Activated CD8-positive, alpha-beta memory T cell treated with anti-CD3 and anti-CD28 coated beads, Interleukin-2, amount 10 ng/mL, durations not matched to agents 7 days and 5 days (primary cell): ENCODE data around the gene TRIM25. TPM values are rescaled to one million over a fixed set of nuclear protein-coding genes. Genes with fewer than 3 reads are reported as not detected.

Source experiments
- ATAC-seq: fragments of 150-1000 bp; cut with Tn5 transposase; one replicate; pipeline ENCODE4 v1.10.0; 2021; ENCODE audit warnings: moderate library complexity
- CTCF ChIA-PET: fragments of 350-600 bp; sonication (Branson Sonifier 250); formaldehyde crosslinking; loops from one replicate; lab custom pipeline; 2021; ENCODE audit warnings: antibody characterized with exemption; lab: Charles Lee
- DNase-seq: peaks from one replicate; pipeline ENCODE4 v3.0.0-alpha.2; 2020
- H3K27ac Mint-ChIP-seq: one replicate; pipeline ENCODE4 v1.8.0; 2021; ENCODE audit warnings: mild to moderate bottlenecking, mixed read lengths
- H3K27me3 Mint-ChIP-seq: one replicate; pipeline ENCODE4 v1.8.0; 2021; ENCODE audit warnings: mixed read lengths
- H3K36me3 Mint-ChIP-seq: one replicate; pipeline ENCODE4 v1.8.0; 2021; ENCODE audit warnings: mild to moderate bottlenecking, mixed read lengths
- H3K4me1 Mint-ChIP-seq: one replicate; pipeline ENCODE4 v1.8.0; 2021; ENCODE audit warnings: mixed read lengths
- H3K4me3 Mint-ChIP-seq: one replicate; pipeline ENCODE4 v1.8.0; 2021; ENCODE audit warnings: mild to moderate bottlenecking, moderate library complexity, mixed read lengths
- H3K9me3 Mint-ChIP-seq: one replicate; pipeline ENCODE4 v1.8.0; 2022; ENCODE audit warnings: low read depth, mixed read lengths
- total RNA-seq, 2 experiments: library from RNA; stranded (reverse); gene quantifications; one replicate each; pipeline ENCODE4 v1.2.3, GENCODE V29; 2021

Gene TRIM25
- total RNA-seq, 2 experiments from 2014 or later: 166 to 227 TPM

DNA sequence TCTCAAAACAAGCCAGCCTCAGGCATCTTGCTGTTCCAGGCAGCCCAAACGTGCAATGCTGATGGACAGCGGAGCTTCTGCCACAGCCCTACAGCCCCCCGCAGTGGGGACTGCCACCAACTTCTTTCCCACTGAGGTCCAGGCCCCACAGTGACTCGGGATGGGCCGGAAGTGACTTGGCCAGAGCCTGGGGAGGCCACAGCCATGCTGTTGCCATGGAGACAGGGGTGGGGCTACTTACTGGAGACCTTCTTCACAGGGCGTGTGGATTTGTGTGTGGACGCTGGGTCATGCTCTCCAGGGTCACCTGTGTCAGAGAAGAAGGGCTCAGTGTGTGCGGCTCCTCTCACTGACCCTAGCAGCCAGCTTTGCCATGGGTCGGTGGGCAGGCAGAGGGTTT is 15.0 kb downstream of the TRIM25 start:
- ATAC-seq (no peak), DNase-seq (no peak)
- Mint-ChIP-seq H3K27me3 (no peaks in the 10 kb centered on the region), H3K4me3 (no peak overlapping the region), H3K9me3 (no peaks in the 10 kb centered on the region), H3K27ac (no peak overlapping the region), H3K36me3 (peaks cover 85% of the 10 kb centered on the region), H3K4me1 (peaks cover 26% of the 10 kb centered on the region)
- CTCF ChIA-PET: interaction anchor here (1.2 to 1.6 kb wide), 2 partner anchors 10 to 41 kb away, joined by 3 to 4 read pairs; no protein-coding TSS in a partner anchor

DNA sequence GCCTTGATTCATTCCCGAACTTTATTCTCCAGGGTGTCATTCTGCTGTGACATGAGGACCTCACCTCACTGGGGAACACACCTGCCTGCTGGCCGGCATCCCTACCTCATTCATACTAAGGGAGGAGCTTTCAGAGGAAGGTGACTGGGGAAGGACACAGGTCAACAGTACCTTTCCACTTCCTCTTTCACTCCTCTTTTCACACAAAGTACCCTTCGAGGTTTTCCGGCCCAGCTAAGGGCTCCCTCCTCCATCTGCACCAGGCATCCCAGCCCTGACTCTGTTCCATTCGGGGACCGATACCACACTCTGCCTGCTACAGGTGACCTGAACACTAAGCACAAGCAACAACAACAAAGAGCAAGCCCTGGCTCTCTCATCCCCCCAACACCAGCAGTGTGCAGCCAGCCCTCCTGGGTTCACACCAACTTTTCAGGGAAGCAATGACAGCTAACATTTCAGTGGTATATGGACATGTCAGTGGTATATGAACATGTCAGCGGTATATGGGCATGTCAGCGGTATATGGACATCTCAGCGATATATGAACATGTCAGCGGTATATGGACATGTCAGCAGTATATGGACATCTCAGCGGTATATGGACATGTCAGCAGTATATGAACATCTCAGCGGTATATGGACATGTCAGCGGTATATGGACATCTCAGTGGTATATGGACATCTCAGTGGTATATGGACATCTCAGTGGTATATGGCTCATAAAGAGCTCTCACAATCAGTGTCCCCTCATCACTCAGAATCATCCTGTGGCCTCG is 16.0 kb downstream of the TRIM25 start:
- H3K27ac Mint-ChIP-seq: no peak overlapping the region
- peaks cover 26% of the 10 kb centered on the region for H3K4me1 Mint-ChIP-seq
- no peak overlapping the region for H3K4me3 Mint-ChIP-seq
- CTCF ChIA-PET: no interaction called here
- H3K9me3 Mint-ChIP-seq: no peaks in the 10 kb centered on the region
- H3K36me3 Mint-ChIP-seq: peaks cover 89% of the 10 kb centered on the region
- DNase-seq (no peak), ATAC-seq (no peak)
- H3K27me3 Mint-ChIP-seq: no peaks in the 10 kb centered on the region

DNA sequence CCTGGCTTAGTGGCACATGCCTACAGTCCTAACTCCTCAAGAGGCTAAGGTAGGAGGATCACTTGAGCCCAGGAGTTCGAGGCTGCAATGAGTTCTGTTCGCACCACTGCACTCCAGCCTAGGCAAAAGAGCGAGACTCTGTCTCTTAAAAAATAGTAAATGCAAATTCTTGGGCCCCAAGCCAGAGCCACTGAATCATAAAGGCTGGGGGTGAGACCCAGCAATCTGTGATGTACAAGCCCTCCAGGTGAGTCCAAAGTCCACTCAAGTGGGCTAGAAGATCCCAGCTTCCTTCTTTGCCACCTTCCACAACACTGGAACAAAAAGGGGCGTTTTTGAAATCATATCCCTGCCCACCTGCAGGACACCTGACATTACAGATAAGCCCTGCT is 16.9 kb downstream of the TRIM25 start:
- CTCF ChIA-PET: no interaction called here

DNA sequence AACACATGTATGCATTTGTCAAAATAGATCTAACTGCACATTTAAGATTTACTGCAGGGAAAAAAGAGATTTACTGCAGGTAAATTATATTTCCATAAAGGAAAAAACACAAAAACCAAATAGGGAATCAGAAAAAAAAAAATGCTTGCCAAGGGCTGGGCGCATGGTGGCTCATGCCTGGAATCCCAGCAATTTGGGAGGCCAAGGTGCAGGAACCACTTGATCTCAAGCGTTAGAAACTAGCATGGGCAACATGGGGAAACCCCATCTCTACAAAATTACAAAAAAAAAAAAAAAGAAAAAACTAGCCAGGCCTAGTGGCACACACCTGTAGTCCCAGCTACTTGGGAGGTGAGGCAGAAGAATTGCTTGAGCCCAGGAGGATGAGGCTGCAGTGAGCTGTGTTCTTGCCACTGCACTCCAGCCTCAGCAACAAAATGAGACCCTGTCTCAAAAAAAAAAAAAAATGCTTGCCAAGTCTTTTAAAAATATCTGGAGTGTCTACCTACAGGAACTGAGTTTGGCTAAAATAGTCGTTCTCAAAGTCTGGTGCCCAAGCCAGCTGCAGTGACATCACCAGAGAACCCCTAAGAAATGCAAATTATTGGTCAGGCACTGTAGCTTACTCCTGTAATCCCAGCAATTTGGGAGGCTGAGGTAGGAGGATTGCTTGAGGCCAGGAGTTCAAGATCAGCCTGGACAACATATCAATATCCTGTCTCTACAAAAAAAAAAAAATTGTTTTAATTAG is 17.5 kb downstream of the TRIM25 start:
- CTCF ChIA-PET: no interaction called here
- ATAC-seq (no peak), DNase-seq (no peak)
- Mint-ChIP-seq H3K4me3 (no peak overlapping the region), H3K27me3 (no peaks in the 10 kb centered on the region), H3K9me3 (peaks cover 4% of the 10 kb centered on the region), H3K4me1 (peaks cover 19% of the 10 kb centered on the region), H3K27ac (no peak overlapping the region), H3K36me3 (peaks cover 89% of the 10 kb centered on the region)

More for the DNA sequence above, 16.9 kb downstream of the TRIM25 start:
- Mint-ChIP-seq H3K27ac (no peak overlapping the region), H3K27me3 (no peaks in the 10 kb centered on the region), H3K36me3 (peaks cover 89% of the 10 kb centered on the region), H3K4me3 (no peak overlapping the region), H3K4me1 (peaks cover 21% of the 10 kb centered on the region), H3K9me3 (peaks cover 4% of the 10 kb centered on the region)
- no peak for DNase-seq
- ATAC-seq: no peak

DNA sequence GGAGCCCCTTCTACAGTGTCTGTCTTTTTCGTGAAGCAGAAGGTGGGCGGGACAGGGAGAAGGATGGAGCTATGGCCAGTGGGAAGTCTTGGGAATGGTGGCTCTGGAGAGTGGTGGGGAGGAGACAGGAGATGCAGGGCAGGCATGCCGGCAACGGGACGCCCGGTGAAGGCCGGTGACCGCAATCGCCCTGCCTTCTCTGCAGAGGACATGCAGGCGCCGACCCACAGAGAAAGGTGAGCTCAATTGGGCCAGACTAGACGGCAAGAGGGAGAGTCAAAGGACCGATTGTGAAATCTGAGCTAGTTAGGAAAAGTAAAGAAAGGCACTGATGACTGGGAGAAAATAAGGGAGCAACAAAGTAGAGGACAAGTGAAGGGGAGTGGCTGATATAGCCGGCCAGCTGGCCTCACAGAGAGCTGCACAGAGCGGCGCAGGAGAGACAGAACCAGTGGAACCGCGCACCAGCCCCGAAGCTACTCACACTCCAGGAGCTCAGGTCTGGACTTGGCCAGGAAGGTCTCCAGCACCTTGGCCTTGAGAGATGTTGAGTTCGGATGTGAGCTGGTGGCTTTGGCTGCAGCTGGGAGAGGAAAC is 18.9 kb downstream of the TRIM25 start:
- Mint-ChIP-seq H3K4me1 (peaks cover 12% of the 10 kb centered on the region), H3K36me3 (peaks cover 92% of the 10 kb centered on the region), H3K27ac (no peak overlapping the region), H3K27me3 (no peaks in the 10 kb centered on the region), H3K4me3 (no peak overlapping the region), H3K9me3 (peaks cover 4% of the 10 kb centered on the region)
- CTCF ChIA-PET: interaction anchor here (0.7 kb wide), 1 partner anchor 24 kb away, joined by 3 read pairs; no protein-coding TSS in a partner anchor
- no peak for DNase-seq
- ATAC-seq: no peak

DNA sequence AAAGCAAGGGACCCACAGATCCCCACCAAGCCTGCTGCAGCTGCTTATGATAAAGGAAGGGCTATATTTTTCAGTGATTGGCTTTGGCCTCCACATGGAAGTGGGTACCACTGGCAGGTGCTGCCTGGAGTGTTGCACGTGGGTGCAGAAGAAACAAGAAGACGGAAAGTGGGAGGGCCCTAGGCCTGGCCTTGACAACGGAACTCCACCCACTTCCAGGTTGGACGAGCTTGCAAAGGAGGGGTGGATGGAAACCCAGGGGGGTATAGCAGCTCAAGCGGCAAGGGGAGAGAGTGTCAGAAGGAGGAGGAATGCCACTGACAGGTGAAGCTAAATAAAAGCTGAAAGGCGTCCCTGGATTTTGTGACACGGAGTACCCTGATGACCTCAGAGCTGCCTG is 20.3 kb downstream of the TRIM25 start:
- Mint-ChIP-seq H3K36me3 (peaks cover 95% of the 10 kb centered on the region), H3K9me3 (peaks cover 9% of the 10 kb centered on the region), H3K4me3 (no peak overlapping the region), H3K27me3 (no peaks in the 10 kb centered on the region), H3K27ac (no peak overlapping the region), H3K4me1 (peaks cover 7% of the 10 kb centered on the region)
- no peak for DNase-seq
- ATAC-seq: no peak
- CTCF ChIA-PET: interaction anchor here (0.8 to 2.5 kb wide), 2 partner anchors 12 to 23 kb away, joined by 3 to 8 read pairs; no protein-coding TSS in a partner anchor

DNA sequence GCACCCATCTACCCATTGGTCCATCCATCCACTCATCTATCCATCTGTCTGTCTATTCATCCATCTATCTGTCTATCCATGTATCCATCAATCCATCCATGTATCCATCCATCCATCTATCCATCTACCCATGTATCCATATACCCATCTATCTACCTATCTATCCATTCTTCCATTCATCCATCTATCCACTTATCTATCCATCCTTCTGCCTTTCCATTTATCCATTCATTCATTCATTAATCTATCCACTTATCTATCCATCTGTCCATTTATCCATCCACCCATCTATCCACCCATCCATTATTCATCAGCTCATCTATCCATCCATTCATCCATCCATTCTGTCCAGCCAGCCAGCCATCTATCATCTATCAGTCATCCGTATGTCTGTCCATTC is 21.5 kb downstream of the TRIM25 start:
- Mint-ChIP-seq H3K27ac (no peak overlapping the region), H3K4me3 (no peak overlapping the region), H3K36me3 (peaks cover 94% of the 10 kb centered on the region), H3K4me1 (peaks cover 5% of the 10 kb centered on the region), H3K9me3 (peaks cover 9% of the 10 kb centered on the region), H3K27me3 (no peaks in the 10 kb centered on the region)
- no peak for DNase-seq
- ATAC-seq: no peak
- CTCF ChIA-PET: interaction anchor here (0.7 to 2.5 kb wide), 2 partner anchors 22 to 44 kb away, joined by 3 to 8 read pairs; no protein-coding TSS in a partner anchor

DNA sequence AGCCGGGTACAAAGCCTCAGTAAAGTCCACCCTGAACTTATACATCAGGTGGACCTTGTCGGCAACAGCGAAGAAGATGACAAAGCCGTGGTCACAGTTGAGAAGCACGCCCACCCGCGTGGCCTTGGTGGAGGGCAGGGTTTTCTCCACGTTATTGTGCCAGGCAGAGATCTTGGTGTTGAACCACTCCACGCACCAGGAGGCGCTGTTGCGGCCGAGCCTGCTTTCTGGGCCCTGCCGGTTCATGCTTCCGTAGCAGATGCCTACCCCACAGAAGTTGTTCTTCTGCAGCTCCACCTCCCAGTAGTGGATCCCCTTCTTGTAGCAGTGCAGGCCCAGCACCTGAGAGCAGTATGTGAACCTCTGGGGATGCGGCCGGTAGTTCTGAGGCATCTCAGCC is 22.1 kb downstream of the TRIM25 start:
- Mint-ChIP-seq H3K27ac (no peak overlapping the region), H3K36me3 (peaks cover 95% of the 10 kb centered on the region), H3K4me1 (peaks cover 7% of the 10 kb centered on the region), H3K4me3 (no peak overlapping the region), H3K27me3 (no peaks in the 10 kb centered on the region), H3K9me3 (peaks cover 9% of the 10 kb centered on the region)
- peak; percentile 36 for ATAC-seq
- CTCF ChIA-PET: interaction anchor here (0.7 to 2.5 kb wide), 2 partner anchors 22 to 45 kb away, joined by 3 to 8 read pairs; no protein-coding TSS in a partner anchor
- DNase-seq: no peak

DNA sequence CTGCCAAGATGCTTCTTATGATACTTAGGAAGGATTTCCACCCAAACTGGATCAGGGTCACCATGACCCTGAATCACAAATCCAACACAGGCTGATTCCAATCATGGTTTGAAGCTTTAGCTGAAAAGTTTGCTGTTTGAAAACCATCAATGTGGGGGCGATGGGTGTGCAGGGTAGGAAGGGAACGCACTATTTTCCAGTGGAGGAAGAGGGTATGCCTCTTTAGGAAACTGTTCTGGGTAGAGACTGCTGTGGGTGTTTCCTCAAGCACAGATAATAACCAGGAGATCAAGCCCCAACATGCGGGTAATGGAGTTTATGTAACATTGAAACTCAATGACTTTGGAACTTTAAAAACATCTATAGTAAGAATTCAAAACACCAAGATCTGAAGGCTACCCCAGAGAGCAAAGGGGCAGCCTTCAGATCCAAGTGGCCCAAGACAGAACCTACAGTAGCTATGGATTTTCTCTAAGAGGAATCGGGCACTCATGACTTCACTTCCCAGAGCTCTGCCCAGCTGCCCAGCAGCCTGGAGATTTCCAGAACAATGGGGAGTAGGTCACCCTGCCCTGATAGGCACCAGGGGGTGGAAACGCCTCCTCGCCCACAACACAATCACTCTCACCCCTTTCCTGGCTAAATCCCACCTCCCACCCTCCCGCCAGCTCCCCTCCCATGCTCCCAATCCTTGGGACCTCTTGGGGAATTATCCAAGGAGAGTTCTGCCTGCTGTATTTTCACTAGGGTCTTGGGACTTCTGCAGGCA is 22.8 kb downstream of the TRIM25 start:
- H3K9me3 Mint-ChIP-seq: peaks cover 9% of the 10 kb centered on the region
- DNase-seq (no peak), ATAC-seq (no peak)
- peak overlapping the region; percentile 6 for H3K27ac Mint-ChIP-seq
- no peaks in the 10 kb centered on the region for H3K27me3 Mint-ChIP-seq
- no peak overlapping the region for H3K4me3 Mint-ChIP-seq
- CTCF ChIA-PET: interaction anchor here (0.7 to 2.5 kb wide), 3 partner anchors 10 to 68 kb away, joined by 3 to 8 read pairs (median 4); no protein-coding TSS in a partner anchor
- H3K36me3 Mint-ChIP-seq: peaks cover 97% of the 10 kb centered on the region
- H3K4me1 Mint-ChIP-seq: peaks cover 7% of the 10 kb centered on the region

DNA sequence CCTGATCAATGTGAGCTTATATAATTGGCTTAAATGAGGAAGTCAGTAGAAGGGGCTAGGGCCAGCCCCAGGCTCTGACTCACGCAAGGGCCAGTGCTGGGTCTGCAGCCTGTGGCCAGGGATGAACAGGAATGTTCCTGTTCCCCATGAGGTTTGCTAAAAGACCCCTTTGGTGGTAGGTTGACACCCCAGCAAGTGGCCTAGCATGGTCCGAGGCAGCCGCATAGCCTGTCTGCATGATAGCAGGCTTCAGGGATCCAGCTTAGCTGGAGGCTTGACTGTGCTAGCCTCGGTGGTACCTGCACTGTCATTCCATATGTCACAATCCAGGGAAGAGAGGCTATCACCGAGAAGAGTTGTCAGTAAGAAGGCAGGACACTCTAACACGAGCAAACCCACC is 23.5 kb downstream of the TRIM25 start:
- Mint-ChIP-seq H3K4me3 (no peak overlapping the region), H3K4me1 (peaks cover 7% of the 10 kb centered on the region), H3K27ac (no peak overlapping the region), H3K27me3 (no peaks in the 10 kb centered on the region), H3K36me3 (peaks cover 93% of the 10 kb centered on the region), H3K9me3 (peaks cover 9% of the 10 kb centered on the region)
- ATAC-seq (no peak), DNase-seq (no peak)
- CTCF ChIA-PET: interaction anchor here (1.6 kb wide), 1 partner anchor 11 kb away, joined by 4 read pairs; no protein-coding TSS in a partner anchor

DNA sequence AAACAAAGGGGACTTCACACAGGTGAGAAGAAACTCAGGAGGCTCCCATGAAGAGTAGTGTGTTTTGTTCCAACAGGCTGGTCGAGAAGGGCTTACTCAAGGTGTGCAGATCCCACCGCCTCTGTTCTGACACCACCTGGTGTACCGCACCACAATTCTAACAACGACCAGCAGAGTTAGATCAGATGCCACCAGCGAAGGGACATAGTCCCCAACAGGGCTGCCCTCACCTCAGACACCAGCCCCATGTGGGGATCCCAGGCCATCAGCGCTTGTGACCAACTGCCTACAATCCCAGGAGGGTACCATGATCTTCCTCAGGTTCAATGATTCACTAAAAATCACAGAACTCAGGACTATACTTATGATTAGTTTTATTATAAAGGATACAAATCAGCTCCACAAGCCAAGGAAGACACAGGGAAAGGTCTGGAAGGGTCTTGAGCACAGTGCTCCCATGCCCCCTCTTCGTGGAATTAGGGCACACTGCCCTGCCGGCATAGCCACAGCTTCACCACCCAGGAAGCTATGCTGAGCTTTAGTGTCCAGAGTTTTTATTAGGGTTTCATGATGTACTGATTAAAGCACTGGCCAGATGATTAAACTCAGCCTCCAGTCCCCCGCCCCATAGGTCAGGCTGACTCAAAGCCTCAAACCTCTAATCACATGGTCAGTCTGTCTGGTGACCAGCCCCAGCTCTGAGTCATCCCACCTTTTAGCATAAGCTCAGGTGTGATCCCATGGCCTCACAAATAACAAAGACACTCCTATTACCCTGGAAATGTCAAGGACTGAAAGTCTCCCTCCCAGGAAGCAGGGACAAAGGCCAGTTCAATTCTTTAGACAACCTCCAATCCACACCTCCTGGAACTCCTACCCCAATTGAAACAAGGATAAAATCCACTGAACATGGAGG is 26.0 kb downstream of the TRIM25 start:
- H3K4me3 Mint-ChIP-seq: no peak overlapping the region
- H3K27me3 Mint-ChIP-seq: no peaks in the 10 kb centered on the region
- peaks cover 78% of the 10 kb centered on the region for H3K36me3 Mint-ChIP-seq
- no peak for DNase-seq
- CTCF ChIA-PET: no interaction called here
- peak overlapping the region; percentile 37 for H3K27ac Mint-ChIP-seq
- H3K9me3 Mint-ChIP-seq: peaks cover 9% of the 10 kb centered on the region
- ATAC-seq: no peak
- H3K4me1 Mint-ChIP-seq: peaks cover 2% of the 10 kb centered on the region

DNA sequence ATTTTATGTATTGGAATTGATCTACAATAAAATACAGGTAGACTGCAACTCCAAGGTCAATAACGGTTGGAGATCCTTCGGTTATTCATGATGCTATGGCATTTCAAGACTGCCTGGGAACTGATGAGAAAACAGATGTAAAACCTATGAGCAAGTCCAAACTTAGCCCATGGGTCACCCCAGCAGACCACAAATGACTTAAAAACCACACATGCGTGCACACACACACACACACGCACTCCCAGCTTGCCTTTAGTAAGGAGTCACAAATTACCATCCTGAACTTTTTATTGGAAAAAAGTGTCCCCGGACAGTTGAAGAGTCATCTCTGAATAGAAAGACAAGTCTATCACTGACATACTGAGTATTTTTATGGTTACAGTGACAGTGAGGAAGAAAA is 26.7 kb downstream of the TRIM25 start:
- H3K9me3 Mint-ChIP-seq: peaks cover 4% of the 10 kb centered on the region
- no peak overlapping the region for H3K4me3 Mint-ChIP-seq
- no peak for DNase-seq
- peak overlapping the region; percentile 37 for H3K27ac Mint-ChIP-seq
- ATAC-seq: no peak
- CTCF ChIA-PET: no interaction called here
- peaks cover 2% of the 10 kb centered on the region for H3K4me1 Mint-ChIP-seq
- peaks cover 71% of the 10 kb centered on the region for H3K36me3 Mint-ChIP-seq
- no peaks in the 10 kb centered on the region for H3K27me3 Mint-ChIP-seq
